ENCODE results near the gene TTC33.
A peak's percentile ranks its signal among the peaks of the same experiment; 100 is the strongest.
"Not testable (repeated sequence)": the region's sequence is repeated elsewhere in the genome, so short reads cannot be mapped to it uniquely, and the experiment has no call there.

The TTC33 gene

DNA sequence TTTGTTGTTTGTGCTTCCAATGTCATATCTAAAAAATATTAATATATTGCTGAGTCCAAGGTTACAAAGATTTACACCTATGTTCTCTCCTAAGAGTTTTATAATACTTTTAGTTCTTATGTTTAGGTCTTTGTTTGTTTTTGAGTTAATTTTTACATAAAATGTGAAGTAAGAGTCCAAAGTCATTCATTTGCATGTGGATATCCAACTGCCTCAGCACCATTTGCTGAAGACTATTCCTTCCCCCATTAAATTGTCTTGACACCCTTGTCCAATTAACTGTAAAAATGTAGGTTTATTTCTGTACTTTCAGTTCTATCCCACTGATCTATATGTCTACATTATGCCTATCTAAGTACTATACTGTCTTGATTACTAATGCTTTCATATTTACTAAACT lies 35.7 kb downstream of the TTC33 start:
- no peak overlapping the region for H3K4me3 ChIP-seq (ENCODE audit: control insufficient read depth, low read depth, low read length)
- TF ChIP-seq, protein P1, sequence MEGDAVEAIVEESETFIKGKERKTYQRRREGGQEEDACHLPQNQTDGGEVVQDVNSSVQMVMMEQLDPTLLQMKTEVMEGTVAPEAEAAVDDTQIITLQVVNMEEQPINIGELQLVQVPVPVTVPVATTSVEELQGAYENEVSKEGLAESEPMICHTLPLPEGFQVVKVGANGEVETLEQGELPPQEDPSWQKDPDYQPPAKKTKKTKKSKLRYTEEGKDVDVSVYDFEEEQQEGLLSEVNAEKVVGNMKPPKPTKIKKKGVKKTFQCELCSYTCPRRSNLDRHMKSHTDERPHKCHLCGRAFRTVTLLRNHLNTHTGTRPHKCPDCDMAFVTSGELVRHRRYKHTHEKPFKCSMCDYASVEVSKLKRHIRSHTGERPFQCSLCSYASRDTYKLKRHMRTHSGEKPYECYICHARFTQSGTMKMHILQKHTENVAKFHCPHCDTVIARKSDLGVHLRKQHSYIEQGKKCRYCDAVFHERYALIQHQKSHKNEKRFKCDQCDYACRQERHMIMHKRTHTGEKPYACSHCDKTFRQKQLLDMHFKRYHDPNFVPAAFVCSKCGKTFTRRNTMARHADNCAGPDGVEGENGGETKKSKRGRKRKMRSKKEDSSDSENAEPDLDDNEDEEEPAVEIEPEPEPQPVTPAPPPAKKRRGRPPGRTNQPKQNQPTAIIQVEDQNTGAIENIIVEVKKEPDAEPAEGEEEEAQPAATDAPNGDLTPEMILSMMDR (IDR thresholded peaks at IDR 0.05; ENCODE audit: control insufficient read depth, insufficient read depth, low read depth, low read length, missing control alignments): no peak
- no peak for DNase-seq (ENCODE audit: low read depth)

DNA sequence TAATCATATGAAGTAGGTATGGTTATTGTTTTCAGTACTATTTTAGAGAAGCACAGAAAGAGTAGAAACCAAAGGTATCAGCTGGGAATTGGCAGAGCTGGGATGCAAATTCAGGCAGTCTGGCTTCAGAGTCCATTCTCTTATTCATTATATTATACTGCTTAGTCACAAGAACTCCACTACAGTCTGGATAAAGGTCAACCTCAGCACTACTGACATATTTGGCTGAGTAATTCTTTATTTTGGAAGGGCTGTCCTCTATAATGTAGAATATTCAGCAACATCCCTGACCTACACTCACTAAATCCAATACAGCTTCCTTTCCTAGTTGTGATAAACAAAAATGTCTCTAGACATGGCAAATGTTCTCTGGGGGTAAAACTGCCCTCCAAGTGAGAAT lies 38.5 kb downstream of the TTC33 start:
- H3K4me3 ChIP-seq (ENCODE audit: control insufficient read depth, low read depth, low read length): no peak overlapping the region
- TF ChIP-seq, protein P1 (IDR thresholded peaks at IDR 0.05; ENCODE audit: control insufficient read depth, insufficient read depth, low read depth, low read length, missing control alignments): no peak
- DNase-seq (ENCODE audit: low read depth): peak; percentile 13

GRCh38 chr5:40716590-40716989 lies 39.2 kb downstream of the TTC33 start:
- no peak overlapping the region for H3K4me3 ChIP-seq (ENCODE audit: control insufficient read depth, low read depth, low read length)

DNA sequence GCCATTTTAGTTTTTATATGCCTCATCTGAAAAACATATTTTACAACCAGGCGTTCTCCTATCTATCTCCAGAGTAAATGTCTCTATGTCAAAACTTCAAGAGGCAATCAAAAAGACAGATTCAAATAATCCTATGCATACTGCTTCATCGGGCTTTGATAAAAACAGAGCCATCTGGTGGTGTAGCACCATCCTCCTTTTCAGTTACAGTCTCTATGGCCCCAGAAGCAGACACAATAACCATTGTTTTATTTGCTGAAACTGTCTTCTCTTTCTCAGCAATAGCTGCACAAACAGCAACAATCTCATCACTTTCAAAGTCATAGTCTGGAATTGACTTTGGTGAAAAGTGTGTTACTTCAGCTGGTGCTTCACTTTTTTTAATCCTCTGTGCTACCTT lies 39.8 kb downstream of the TTC33 start:
- H3K4me3 ChIP-seq (ENCODE audit: control insufficient read depth, low read depth, low read length): no peak overlapping the region
- TF ChIP-seq, protein P1 (IDR thresholded peaks at IDR 0.05; ENCODE audit: control insufficient read depth, insufficient read depth, low read depth, low read length, missing control alignments): peak; percentile 24
- no peak for DNase-seq (ENCODE audit: low read depth)

More at GRCh38 chr5:40716590-40716989, 39.2 kb downstream of the TTC33 start:
- DNase-seq (ENCODE audit: low read depth): no peak
- TF ChIP-seq, protein P1 (IDR thresholded peaks at IDR 0.05; ENCODE audit: control insufficient read depth, insufficient read depth, low read depth, low read length, missing control alignments): no peak

DNA sequence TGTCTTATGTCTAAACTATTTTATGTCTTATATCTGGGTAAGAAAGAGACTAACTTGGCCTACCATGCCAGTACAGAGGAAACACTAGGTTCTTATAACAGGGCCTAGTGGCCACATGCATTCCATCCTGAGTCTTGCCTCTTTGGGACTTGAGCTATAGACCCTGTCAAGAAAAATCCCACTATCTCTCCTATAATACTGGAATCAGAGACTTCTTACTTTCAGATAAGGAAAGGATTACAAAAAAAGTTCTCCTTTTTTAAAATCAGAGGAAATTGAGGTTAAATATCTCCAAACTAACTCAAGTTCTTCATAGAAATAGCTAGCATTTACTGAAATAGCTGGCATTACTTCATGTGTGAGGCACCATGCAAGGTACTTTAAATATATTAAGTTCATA lies 41.8 kb downstream of the TTC33 start:
- DNase-seq (ENCODE audit: low read depth): no peak
- H3K4me3 ChIP-seq (ENCODE audit: control insufficient read depth, low read depth, low read length): no peak overlapping the region
- TF ChIP-seq, protein P1 (IDR thresholded peaks at IDR 0.05; ENCODE audit: control insufficient read depth, insufficient read depth, low read depth, low read length, missing control alignments): no peak

DNA sequence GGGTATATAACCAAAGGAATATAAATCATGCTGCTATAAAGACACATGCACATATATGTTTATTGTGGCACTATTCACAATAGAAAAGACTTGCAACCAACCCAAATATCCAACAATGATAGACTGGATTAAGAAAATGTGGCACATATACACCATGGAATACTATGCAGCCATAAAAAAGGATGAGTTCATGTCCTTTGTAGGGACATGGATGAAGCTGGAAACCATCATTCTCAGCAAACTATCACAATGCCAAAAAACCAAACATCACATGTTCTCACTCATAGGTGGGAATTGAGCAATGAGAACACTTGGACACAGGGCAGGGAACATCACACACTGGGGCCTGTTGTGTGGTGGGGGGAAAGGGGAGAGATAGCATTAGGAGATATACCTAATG lies 45.2 kb downstream of the TTC33 start:
- H3K4me3 ChIP-seq (ENCODE audit: control insufficient read depth, low read depth, low read length); DNase-seq (ENCODE audit: low read depth): not testable (repeated sequence)

DNA sequence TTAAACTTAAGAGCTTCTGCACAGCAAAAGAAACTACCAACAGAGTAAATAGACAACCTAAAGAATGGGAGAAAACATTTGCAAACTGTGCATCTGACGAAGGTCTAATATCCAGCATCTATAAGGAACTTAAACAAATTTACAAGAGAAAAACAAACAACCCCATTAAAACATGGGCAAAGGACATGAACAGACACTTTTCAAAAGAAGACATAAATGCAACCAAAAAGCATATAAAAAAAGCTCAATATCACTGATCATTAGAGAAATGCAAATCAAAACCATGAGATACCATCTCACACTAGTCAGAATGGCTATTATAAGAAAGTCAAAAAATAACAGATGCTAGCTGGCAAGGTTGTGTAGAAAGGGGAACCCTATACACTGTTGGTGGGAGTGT lies 50.3 kb downstream of the TTC33 start:
- not testable (repeated sequence) for DNase-seq (ENCODE audit: low read depth); H3K4me3 ChIP-seq (ENCODE audit: control insufficient read depth, low read depth, low read length)

- H3K4me3 ChIP-seq (ENCODE audit: control insufficient read depth, low read depth, low read length); DNase-seq (ENCODE audit: low read depth): not testable (repeated sequence)
Observed at GRCh38 chr5:40702027-40702426, 53.7 kb downstream of the TTC33 start.

All from AG09309 (cell line).